Adrenal gland (tissue), 12 donors: ENCODE data around the gene KDM2B. TPM values are rescaled to one million over a fixed set of nuclear protein-coding genes. Genes with fewer than 3 reads are reported as not detected.

Source experiments
- DNase-seq, 7 donors: peaks; one replicate each; pipeline ENCODE4 v3.0.0-alpha.2; 2019 to 2020
- H3K27ac ChIP-seq, 5 donors: fragments of 200-600 bp; sonication (generic) in 4 of 5; 1 replicate in 3 of 5; 2 replicates in 2 of 5; pipeline versions ENCODE4 v1.5.1 to v1.8.0; 2016 to 2020; ENCODE audit warnings: mild to moderate bottlenecking in 1 of 5
- H3K27me3 ChIP-seq: fragments of 200-600 bp; 2 replicates; pipeline ENCODE4 v1.8.0; 2021
- H3K36me3 ChIP-seq, 2 donors: fragments of 200-600 bp; replicated peaks in 1 of 2; 1 replicate in 1 of 2; 2 replicates in 1 of 2; pipeline versions ENCODE4 v1.5.1 to v1.8.0; 2018 to 2022
- H3K4me1 ChIP-seq, 2 donors: fragments of 200-600 bp; replicated peaks in 1 of 2; 1 replicate in 1 of 2; 2 replicates in 1 of 2; pipeline versions ENCODE4 v1.5.1 to v1.8.0; 2018 to 2021
- H3K4me3 ChIP-seq, 4 donors: fragments of 200-600 bp; sonication (generic) in 3 of 4; one replicate each; pipeline ENCODE4 v1.5.1; 2016 to 2018
- H3K9me3 ChIP-seq, 3 donors: fragments of 200-600 bp; sonication (generic) in 1 of 3; replicated peaks in 1 of 3; 1 replicate in 2 of 3; 2 replicates in 1 of 3; pipeline versions ENCODE4 v1.5.1 to v1.8.0; 2016 to 2021
- POLR2A ChIP-seq, 2 donors: fragments of 450-650 bp; IDR thresholded peaks; one replicate each; pipeline ENCODE4 v1.6.1; 2017; ENCODE audit warnings: antibody characterized with exemption in 2 of 2, mild to moderate bottlenecking in 2 of 2, moderate library complexity in 1 of 2
- WGBS, 4 donors: extraction: QIAGEN DNeasy Blood & Tissue Kit in 2 of 4; methylation state at CpG; one replicate each; pipeline versions ENCODE4 v1.1.5 to v1.1.7; 2013 to 2017; 5-methylcytosine and 5-hydroxymethylcytosine counted together
- intact Hi-C, 2 donors: fragments of 100-400 bp; cut with DNase I; formaldehyde crosslinking; loops; one replicate each; pipeline versions ENCODE4 v1.14.1 to v1.15.0; 2022 to 2023
- polyA plus RNA-seq, 3 donors: library from polyadenylated mRNA; stranded (reverse); fragments of 200-250 nt in 2 of 3; fragments of 350-450 nt in 1 of 3; fragmentation: Illumina TruSeq in 1 of 3; extraction: RNeasy Lipid Tissue Mini Kit (QIAGEN cat#74804) in 1 of 3; gene quantifications; one replicate each; pipeline ENCODE4 v1.2.3, GENCODE V29; 2013 to 2014
- total RNA-seq, 9 donors: library from RNA; depleted of rRNA in 4 of 9; stranded (reverse); fragments of >200 nt in 4 of 9; fragments of 120-200 nt in 1 of 9; fragmentation: NEBNext Ultra II Directional in 1 of 9; extraction: Animal tissue kit (Norgen Biotek cat#: 25700) in 1 of 9; gene quantifications; one replicate each; pipeline versions ENCODE4 v1.1.0 to v1.2.4, GENCODE V29; 2013 to 2023
- TF ChIP-seq, protein P1 (sequence below), 6 experiments: fragments of 450-650 bp in 4 of 6; fragments of 200-600 bp in 2 of 6; sonication (generic) in 1 of 6; IDR thresholded peaks; 1 replicate in 5 of 6; 2 replicates in 1 of 6; pipeline versions ENCODE4 v1.5.1 to v1.8.0; 2016 to 2021; ENCODE audit warnings: antibody characterized with exemption in 6 of 6, mild to moderate bottlenecking in 2 of 6, moderate library complexity in 1 of 6
- donor health status: healthy with polysubstance abuse.
- donor health status: Bipolar disorder and iron deficiency.
- donor health status: DM: yes; HTN: yes; CAD: no.
- donor health status: DM: no; HTN: no; CAD: no.
- donor health status: DM: no; HTN: no; CAD: no.
- donor health status: DM: yes; HTN: yes; CAD: no.

Gene KDM2B
- total and polyA plus RNA-seq, 12 donors = 5.0 to 40.6 (median 17.2) TPM

DNA sequence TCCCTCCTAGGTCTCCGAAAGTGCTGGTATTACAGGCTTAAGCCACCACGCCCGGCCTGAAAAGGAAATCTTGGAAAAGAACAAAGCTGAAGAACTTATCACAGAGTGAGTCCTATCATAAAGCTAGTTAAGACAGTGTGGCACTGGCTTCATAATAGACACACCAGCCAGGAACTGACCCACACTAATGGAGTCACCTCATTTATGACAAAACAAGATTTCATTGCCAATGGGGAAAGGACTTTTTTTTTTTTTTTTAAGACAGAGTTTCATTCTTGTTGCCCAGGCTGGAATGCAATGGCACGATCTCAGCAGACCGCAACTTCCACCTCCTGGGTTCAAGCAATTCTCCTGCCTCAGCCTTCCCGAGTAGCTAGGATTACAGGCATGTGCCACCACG lies 15.7 kb downstream of the KDM2B start:
- H3K36me3 ChIP-seq = no peaks in the 10 kb centered on the region
- no peaks in the 10 kb centered on the region for H3K27me3 ChIP-seq
- H3K27ac ChIP-seq = no peak overlapping the region
- TF ChIP-seq POLR2A (IDR thresholded peaks at IDR 0.05) = no peak
- TF ChIP-seq, protein P1, sequence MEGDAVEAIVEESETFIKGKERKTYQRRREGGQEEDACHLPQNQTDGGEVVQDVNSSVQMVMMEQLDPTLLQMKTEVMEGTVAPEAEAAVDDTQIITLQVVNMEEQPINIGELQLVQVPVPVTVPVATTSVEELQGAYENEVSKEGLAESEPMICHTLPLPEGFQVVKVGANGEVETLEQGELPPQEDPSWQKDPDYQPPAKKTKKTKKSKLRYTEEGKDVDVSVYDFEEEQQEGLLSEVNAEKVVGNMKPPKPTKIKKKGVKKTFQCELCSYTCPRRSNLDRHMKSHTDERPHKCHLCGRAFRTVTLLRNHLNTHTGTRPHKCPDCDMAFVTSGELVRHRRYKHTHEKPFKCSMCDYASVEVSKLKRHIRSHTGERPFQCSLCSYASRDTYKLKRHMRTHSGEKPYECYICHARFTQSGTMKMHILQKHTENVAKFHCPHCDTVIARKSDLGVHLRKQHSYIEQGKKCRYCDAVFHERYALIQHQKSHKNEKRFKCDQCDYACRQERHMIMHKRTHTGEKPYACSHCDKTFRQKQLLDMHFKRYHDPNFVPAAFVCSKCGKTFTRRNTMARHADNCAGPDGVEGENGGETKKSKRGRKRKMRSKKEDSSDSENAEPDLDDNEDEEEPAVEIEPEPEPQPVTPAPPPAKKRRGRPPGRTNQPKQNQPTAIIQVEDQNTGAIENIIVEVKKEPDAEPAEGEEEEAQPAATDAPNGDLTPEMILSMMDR (IDR thresholded peaks at IDR 0.05) = no peak
- intact Hi-C loops = no loop called here
- H3K9me3 ChIP-seq = no peaks in the 10 kb centered on the region
- DNase-seq = no peak
- H3K4me3 ChIP-seq = no peak overlapping the region
- peaks cover 0 to 6% of the 10 kb centered on the region in 2 donors for H3K4me1 ChIP-seq
- 92 to 95% (median 94%) methylated on average over 7 of the region's 7 CpGs for WGBS, 4 donors

DNA sequence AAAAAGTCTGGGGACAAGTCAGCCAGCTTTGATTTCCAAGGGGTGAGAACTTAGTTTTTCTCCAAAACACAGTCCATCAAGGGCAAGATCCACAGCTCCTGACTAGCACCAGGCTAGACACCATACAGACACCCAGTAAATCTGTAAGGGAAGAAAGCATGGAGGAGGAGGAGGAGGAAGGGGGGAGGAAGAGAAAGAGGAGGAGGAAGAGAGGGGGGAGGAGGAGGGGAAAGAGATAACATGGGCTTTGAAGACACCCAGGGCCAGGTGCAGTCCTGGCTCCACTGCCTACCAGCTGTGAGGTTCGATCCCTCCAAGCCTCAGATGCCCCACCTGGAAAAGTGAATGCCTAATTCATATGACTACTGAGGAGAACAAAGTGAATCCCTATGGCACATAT lies 18.3 kb downstream of the KDM2B start:
- intact Hi-C loops = no loop called here
- no peaks in the 10 kb centered on the region for H3K4me1 ChIP-seq
- H3K9me3 ChIP-seq = no peaks in the 10 kb centered on the region
- WGBS, 4 donors = 94 to 100% (median 95%) methylated on average over 1 of the region's 1 CpG
- no peaks in the 10 kb centered on the region for H3K27me3 ChIP-seq
- no peak overlapping the region for H3K4me3 ChIP-seq
- H3K36me3 ChIP-seq = no peaks in the 10 kb centered on the region
- TF ChIP-seq, protein P1 (IDR thresholded peaks at IDR 0.05) = no peak
- TF ChIP-seq POLR2A (IDR thresholded peaks at IDR 0.05) = no peak
- no peak for DNase-seq
- no peak overlapping the region for H3K27ac ChIP-seq

DNA sequence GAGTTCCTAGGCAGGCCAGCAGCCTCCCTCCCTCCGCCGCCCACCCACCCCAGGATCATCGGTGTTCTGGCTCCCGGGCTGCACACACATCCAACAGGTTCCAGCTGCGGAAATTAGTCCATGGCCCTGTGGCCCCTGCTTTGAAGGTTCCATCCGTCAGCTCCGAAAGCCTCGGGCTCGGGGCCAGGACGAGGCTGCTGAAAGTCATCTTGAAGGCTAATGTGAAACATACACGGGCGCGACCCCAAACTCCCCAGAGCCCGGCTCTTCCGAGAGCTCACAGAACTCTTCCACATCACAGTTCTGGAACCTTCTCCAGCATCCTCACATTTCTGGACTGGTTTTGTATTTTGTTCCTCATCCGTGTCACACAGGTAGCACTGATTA lies 19.8 kb downstream of the KDM2B start:
- 39 to 78% (median 67%) methylated on average over 12 to 16 of the region's 16 CpGs for WGBS, 4 donors
- H3K27ac ChIP-seq = no peak overlapping the region
- intact Hi-C loops = no loop called here
- no peaks in the 10 kb centered on the region for H3K4me1 ChIP-seq
- no peak overlapping the region for H3K4me3 ChIP-seq
- H3K27me3 ChIP-seq = no peaks in the 10 kb centered on the region
- no peaks in the 10 kb centered on the region for H3K36me3 ChIP-seq
- no peak for DNase-seq
- H3K9me3 ChIP-seq = no peaks in the 10 kb centered on the region
- TF ChIP-seq, protein P1 (IDR thresholded peaks at IDR 0.05) = no peak

DNA sequence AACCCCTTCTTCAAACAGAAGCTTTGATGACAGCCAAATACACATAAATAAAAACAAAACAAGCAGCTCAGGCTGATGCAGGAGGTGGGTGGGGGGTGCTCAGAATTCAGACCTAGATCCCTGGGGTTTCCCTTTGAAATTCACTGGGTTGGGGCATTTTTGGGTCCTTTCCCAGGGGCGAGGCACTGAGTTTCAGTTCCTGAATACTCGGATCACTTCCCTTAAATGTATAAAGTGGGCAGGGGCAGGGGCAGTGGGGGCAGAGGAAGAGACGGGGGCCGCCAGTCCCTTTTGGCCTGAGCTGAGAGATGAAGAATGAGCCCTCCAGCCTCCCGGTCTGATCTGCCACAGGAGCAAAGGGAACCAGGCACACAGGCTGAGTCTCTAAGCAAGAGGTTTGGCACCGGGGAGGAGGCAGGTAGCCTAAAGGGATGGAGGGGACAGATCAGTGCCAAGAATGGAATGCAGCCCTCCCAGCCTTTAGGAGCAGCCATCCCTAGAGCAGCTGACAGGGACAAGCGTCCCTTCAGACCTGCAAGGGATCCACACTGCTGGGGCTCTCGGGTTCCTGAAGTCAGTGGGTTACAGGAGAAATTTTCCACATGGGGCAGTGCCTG lies 20.3 kb downstream of the KDM2B start:
- 78 to 88% (median 82%) methylated on average over 3 to 8 of the region's 8 CpGs for WGBS, 4 donors

More for the DNA sequence above, 20.3 kb downstream of the KDM2B start:
- H3K27me3 ChIP-seq = no peaks in the 10 kb centered on the region
- no peak overlapping the region for H3K4me3 ChIP-seq
- no peaks in the 10 kb centered on the region for H3K9me3 ChIP-seq
- TF ChIP-seq, protein P1 (IDR thresholded peaks at IDR 0.05) = no peak
- no peak for TF ChIP-seq POLR2A (IDR thresholded peaks at IDR 0.05)
- intact Hi-C loops = no loop called here
- H3K4me1 ChIP-seq = no peaks in the 10 kb centered on the region
- no peak overlapping the region for H3K27ac ChIP-seq
- no peaks in the 10 kb centered on the region for H3K36me3 ChIP-seq
- no peak for DNase-seq
